Measurements from ENCODE around the gene RAMP2.

Gene RAMP2

DNA sequence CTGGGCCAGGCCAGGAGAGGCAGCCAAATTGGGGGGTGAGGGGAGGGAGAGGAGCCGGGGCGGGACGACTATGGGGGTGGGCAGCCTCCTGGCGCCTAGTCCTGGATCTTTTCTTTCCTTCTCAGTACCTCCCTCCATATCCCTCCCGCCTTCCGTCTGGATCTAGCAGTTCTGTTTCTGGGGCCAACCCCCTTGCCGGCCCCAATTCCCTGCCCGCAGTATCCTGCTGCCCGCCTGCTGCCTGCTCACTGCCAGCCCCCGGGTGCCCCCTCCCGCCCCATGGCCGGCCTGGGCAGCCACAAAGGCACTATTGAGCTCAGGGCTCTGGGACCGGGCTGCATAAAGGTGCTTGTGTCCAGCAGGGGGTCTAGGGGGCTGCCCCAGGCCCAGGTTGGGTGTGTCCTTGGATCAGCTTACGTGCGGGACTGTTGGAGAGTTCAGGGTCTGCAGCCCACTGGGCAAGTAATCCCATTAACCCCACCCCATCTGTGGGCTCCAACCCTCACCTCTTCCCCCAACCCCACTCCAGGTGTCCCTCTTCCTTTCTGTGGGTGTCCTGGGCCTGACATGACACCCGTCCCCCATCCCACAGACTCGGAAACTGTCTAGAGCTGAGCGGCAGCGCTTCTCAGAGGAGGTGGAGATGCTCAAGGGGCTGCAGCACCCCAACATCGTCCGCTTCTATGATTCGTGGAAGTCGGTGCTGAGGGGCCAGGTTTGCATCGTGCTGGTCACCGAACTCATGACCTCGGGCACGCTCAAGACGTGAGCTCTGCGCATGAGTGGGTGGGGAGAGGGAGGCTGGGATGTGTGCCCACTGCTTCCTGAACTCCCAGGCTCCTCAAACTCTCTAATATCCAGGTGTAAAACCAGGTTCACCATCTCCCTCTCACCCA, 21.4 kb downstream of the RAMP2 start:
- no peaks in the 10 kb centered on the region for H3K9me3 ChIP-seq (ENCODE audit: insufficient read depth, low read depth, low read length)
- peaks cover 20% of the 10 kb centered on the region for H3K36me3 ChIP-seq (ENCODE audit: insufficient read depth, low read length)
- H3K27ac ChIP-seq (ENCODE audit: low read depth, low read length), result no peak overlapping the region
- no peak overlapping the region for H3K4me3 ChIP-seq (ENCODE audit: low read length)
- no peak overlapping the region for H3K9ac ChIP-seq (ENCODE audit: low read depth, low read length)
- H3K4me1 ChIP-seq (ENCODE audit: insufficient read depth, low read length), result peaks cover 13% of the 10 kb centered on the region; the same call in 1 of the 2 replicates
- peaks cover 28% of the 10 kb centered on the region for H3K27me3 ChIP-seq (ENCODE audit: insufficient read depth, low read length)
- 77% methylated on average over 28 of the region's 29 CpGs for WGBS

DNA sequence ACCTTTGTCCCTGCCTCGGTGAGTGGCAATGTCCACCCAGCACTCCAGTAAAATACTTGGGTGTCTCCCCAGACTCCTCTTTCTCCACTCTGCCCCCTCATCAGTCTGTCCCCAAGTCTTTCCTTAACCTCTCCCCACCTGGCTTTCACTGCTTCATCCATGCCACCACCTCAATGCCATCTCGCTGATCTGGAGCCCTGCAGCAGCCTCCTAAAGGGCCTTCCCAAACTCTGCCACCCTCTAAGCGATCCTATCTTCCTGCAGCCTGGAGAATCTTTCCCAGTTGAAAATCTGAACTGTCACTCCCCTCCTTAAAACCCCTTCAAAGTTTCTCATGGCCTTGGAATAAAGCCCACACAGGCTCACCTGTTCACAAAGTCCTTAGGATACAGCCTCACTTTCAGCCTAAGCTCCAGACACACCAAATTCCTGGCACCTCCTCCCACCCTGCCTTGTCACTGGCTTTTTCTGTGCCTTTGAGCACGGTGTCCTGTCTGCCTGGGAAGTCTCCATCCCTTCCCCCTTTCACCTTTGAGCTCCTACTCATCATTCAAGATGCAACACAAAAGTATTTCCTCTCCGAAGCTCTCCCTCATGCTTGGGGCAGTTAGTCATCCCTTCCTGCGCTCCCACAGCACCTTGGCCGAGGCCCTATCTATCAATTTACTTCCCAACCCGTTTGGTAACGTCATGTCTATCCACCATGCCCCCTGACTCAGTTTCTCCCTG, 22.2 kb downstream of the RAMP2 start:
- H3K4me1 ChIP-seq (ENCODE audit: insufficient read depth, low read length), result peaks cover 13% of the 10 kb centered on the region; the same call in 1 of the 2 replicates
- no peak overlapping the region for H3K9ac ChIP-seq (ENCODE audit: low read depth, low read length)
- WGBS, result 48% methylated on average over 9 of the region's 9 CpGs
- H3K9me3 ChIP-seq (ENCODE audit: insufficient read depth, low read depth, low read length), result no peaks in the 10 kb centered on the region
- H3K36me3 ChIP-seq (ENCODE audit: insufficient read depth, low read length), result peaks cover 14% of the 10 kb centered on the region
- no peak overlapping the region for H3K4me3 ChIP-seq (ENCODE audit: low read length)
- H3K27ac ChIP-seq (ENCODE audit: low read depth, low read length), result no peak overlapping the region
- H3K27me3 ChIP-seq (ENCODE audit: insufficient read depth, low read length), result peaks cover 30% of the 10 kb centered on the region

DNA sequence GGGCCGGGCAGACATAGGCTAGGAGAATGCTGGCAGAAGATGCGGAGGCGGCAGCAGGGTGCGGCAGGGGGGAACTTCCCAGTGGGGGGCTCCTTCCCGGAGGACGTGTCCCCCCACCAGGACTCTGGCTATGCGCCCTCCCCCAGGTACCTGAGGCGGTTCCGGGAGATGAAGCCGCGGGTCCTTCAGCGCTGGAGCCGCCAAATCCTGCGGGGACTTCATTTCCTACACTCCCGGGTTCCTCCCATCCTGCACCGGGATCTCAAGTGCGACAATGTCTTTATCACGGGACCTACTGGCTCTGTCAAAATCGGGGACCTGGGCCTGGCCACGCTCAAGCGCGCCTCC, 22.7 kb downstream of the RAMP2 start:
- Histone ChIP-seq H3K27me3 (ENCODE audit: insufficient read depth, low read length) (peaks cover 30% of the 10 kb centered on the region), H3K36me3 (ENCODE audit: insufficient read depth, low read length) (peaks cover 9% of the 10 kb centered on the region)

DNA sequence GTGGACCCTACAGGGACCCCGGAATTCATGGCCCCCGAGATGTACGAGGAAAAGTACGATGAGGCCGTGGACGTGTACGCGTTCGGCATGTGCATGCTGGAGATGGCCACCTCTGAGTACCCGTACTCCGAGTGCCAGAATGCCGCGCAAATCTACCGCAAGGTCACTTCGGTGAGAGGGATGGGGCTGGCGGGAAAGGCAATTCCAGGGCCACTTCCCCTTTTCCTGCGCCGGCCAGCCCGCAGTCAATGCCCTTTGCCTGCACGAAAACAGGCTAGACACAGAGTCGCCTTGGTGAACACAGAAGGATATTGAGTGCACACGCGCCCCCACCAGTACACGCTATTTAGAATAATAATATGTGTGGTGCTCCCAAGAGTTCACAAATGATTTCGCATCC, 23.4 kb downstream of the RAMP2 start:
- H3K9me3 ChIP-seq (ENCODE audit: insufficient read depth, low read depth, low read length), result no peaks in the 10 kb centered on the region
- H3K4me1 ChIP-seq (ENCODE audit: insufficient read depth, low read length), result peaks cover 13% of the 10 kb centered on the region; the same call in 1 of the 2 replicates
- peaks cover 2% of the 10 kb centered on the region for H3K36me3 ChIP-seq (ENCODE audit: insufficient read depth, low read length)
- 95% methylated on average over 23 of the region's 25 CpGs for WGBS
- H3K4me3 ChIP-seq (ENCODE audit: low read length), result no peak overlapping the region
- peaks cover 30% of the 10 kb centered on the region for H3K27me3 ChIP-seq (ENCODE audit: insufficient read depth, low read length)
- H3K27ac ChIP-seq (ENCODE audit: low read depth, low read length), result no peak overlapping the region
- H3K9ac ChIP-seq (ENCODE audit: low read depth, low read length), result no peak overlapping the region

More for the DNA sequence above, 22.7 kb downstream of the RAMP2 start:
- Histone ChIP-seq H3K27ac (ENCODE audit: low read depth, low read length) (no peak overlapping the region), H3K9ac (ENCODE audit: low read depth, low read length) (no peak overlapping the region), H3K9me3 (ENCODE audit: insufficient read depth, low read depth, low read length) (no peaks in the 10 kb centered on the region), H3K4me1 (ENCODE audit: insufficient read depth, low read length) (peaks cover 13% of the 10 kb centered on the region; the same call in 1 of the 2 replicates), H3K4me3 (ENCODE audit: low read length) (no peak overlapping the region)
- 78% methylated on average over 22 of the region's 22 CpGs for WGBS

DNA sequence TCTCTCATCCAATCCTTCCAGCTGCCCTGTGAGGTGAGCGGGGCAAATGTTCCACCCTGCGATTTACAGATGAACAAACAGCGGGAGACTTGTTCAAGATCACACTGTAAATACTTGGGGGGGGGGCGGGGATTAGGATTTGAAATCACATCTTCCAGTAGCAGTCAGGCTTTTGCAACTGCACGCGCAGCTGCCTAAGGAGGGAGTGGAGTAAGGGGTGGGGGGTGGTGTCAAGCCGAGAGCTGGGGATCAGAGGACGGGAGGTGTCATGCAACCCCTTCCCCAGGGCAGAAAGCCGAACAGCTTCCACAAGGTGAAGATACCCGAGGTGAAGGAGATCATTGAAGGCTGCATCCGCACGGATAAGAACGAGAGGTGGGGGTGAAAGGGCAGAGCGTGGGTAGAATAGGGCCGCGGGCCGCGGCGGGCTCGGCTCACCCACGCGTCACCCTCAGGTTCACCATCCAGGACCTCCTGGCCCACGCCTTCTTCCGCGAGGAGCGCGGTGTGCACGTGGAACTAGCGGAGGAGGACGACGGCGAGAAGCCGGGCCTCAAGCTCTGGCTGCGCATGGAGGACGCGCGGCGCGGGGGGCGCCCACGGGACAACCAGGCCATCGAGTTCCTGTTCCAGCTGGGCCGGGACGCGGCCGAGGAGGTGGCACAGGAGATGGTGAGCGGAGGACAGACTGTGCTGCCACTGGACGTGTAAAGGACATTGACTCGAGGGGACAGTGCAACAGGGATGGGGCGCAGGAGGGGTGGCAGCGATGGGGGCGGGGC, 24.0 kb downstream of the RAMP2 start:
- Histone ChIP-seq H3K4me3 (ENCODE audit: low read length) (no peak overlapping the region), H3K9ac (ENCODE audit: low read depth, low read length) (no peak overlapping the region), H3K36me3 (ENCODE audit: insufficient read depth, low read length) (no peaks in the 10 kb centered on the region), H3K9me3 (ENCODE audit: insufficient read depth, low read depth, low read length) (no peaks in the 10 kb centered on the region), H3K27ac (ENCODE audit: low read depth, low read length) (no peak overlapping the region), H3K4me1 (ENCODE audit: insufficient read depth, low read length) (peaks cover 13% of the 10 kb centered on the region; the same call in 1 of the 2 replicates), H3K27me3 (ENCODE audit: insufficient read depth, low read length) (peaks cover 30% of the 10 kb centered on the region)
- 94% methylated on average over 52 of the region's 52 CpGs for WGBS

DNA sequence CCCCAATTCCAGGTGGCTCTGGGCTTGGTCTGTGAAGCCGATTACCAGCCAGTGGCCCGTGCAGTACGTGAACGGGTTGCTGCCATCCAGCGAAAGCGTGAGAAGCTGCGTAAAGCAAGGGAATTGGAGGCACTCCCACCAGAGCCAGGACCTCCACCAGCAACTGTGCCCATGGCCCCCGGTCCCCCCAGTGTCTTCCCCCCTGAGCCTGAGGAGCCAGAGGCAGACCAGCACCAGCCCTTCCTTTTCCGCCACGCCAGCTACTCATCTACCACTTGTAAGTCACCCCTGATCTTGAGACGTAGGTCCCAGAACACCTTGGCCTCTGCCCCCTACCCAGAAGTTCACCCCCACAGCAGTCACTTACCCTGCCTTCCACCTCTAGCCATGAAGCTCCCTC, 26.2 kb downstream of the RAMP2 start:
- WGBS, result 95% methylated on average over 11 of the region's 11 CpGs
- Histone ChIP-seq H3K9me3 (ENCODE audit: insufficient read depth, low read depth, low read length) (no peaks in the 10 kb centered on the region), H3K4me1 (ENCODE audit: insufficient read depth, low read length) (peaks cover 13% of the 10 kb centered on the region; the same call in 1 of the 2 replicates), H3K4me3 (ENCODE audit: low read length) (no peak overlapping the region), H3K27ac (ENCODE audit: low read depth, low read length) (no peak overlapping the region), H3K27me3 (ENCODE audit: insufficient read depth, low read length) (peaks cover 12% of the 10 kb centered on the region), H3K36me3 (ENCODE audit: insufficient read depth, low read length) (no peaks in the 10 kb centered on the region), H3K9ac (ENCODE audit: low read depth, low read length) (no peak overlapping the region)

DNA sequence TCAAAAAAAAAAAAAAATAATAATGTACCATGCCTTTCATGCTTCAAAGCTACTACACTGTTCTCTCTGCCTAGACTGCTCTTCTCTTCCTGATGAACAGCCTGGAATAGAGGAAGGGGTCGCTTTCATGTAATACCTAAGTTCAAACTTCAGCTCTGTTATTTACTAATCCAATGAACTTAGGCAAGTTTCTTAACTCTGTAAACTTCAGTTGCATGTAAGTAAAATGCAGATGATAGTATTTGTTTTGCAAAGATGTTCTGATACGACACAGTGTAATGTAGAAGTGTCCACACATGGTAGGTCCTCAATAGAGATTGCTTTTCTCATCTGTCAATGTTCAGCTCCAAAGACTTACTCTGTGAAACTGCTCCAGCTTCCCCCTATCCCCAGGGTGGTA, 30.9 kb downstream of the RAMP2 start:
- no peak overlapping the region for H3K27ac ChIP-seq (ENCODE audit: low read depth, low read length)
- no peaks in the 10 kb centered on the region for H3K4me1 ChIP-seq (ENCODE audit: insufficient read depth, low read length)
- peaks cover 13% of the 10 kb centered on the region; the same call in 1 of the 2 replicates for H3K36me3 ChIP-seq (ENCODE audit: insufficient read depth, low read length)
- no peaks in the 10 kb centered on the region for H3K9me3 ChIP-seq (ENCODE audit: insufficient read depth, low read depth, low read length)
- 83% methylated on average over 2 of the region's 2 CpGs for WGBS
- H3K9ac ChIP-seq (ENCODE audit: low read depth, low read length), result no peak overlapping the region
- H3K4me3 ChIP-seq (ENCODE audit: low read length), result no peak overlapping the region
- H3K27me3 ChIP-seq (ENCODE audit: insufficient read depth, low read length), result 0 out of 2 replicates have a peak, but pooled peaks cover 2% of the 10 kb centered on the region

DNA sequence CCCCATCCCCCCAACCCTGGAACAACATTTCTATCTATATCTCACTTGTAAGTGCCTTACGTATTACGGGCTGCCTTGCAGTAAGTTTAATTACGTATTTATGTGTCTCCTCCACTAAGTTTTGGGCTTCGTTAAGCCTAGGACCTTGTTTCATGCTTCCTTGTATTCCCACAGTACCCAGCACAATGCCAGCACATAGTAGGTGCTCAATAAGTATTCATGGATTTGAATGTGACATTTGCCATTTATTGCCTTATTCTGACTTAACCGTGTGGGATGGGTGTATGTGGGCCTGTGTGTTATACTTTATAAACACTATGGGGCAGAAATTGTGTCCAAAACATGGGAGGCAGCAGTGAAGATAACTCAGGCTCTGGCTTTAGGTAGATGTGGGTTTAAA, 31.5 kb downstream of the RAMP2 start:
- H3K9ac ChIP-seq (ENCODE audit: low read depth, low read length), result no peak overlapping the region
- no peaks in the 10 kb centered on the region for H3K9me3 ChIP-seq (ENCODE audit: insufficient read depth, low read depth, low read length)
- H3K4me3 ChIP-seq (ENCODE audit: low read length), result no peak overlapping the region
- 0 out of 2 replicates have a peak, but pooled peaks cover 2% of the 10 kb centered on the region for H3K27me3 ChIP-seq (ENCODE audit: insufficient read depth, low read length)
- H3K27ac ChIP-seq (ENCODE audit: low read depth, low read length), result no peak overlapping the region
- H3K4me1 ChIP-seq (ENCODE audit: insufficient read depth, low read length), result no peaks in the 10 kb centered on the region
- WGBS, result 89% methylated on average over 5 of the region's 5 CpGs
- H3K36me3 ChIP-seq (ENCODE audit: insufficient read depth, low read length), result peaks cover 15% of the 10 kb centered on the region; the same call in 1 of the 2 replicates

DNA sequence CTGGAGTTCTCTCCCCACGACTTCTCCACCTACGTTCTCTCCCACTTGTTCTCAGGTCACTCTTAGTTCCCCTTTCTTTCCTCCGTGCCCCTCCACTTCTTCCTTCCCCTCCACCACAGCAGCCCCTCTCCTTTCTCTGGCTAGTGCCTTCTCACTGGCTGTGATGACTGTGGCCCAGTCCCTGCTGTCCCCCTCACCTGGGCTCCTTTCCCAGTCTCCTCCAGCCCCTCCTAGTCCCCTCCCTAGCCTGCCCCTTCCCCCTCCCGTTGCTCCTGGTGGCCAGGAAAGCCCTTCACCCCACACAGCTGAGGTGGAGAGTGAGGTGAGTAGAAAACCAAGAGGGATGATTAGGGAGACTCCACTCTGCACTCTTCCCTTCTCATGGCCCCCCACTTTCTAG, 34.0 kb downstream of the RAMP2 start:
- Histone ChIP-seq H3K4me1 (ENCODE audit: insufficient read depth, low read length) (peaks cover 3% of the 10 kb centered on the region; the same call in 1 of the 2 replicates), H3K4me3 (ENCODE audit: low read length) (no peak overlapping the region), H3K27ac (ENCODE audit: low read depth, low read length) (no peak overlapping the region), H3K9me3 (ENCODE audit: insufficient read depth, low read depth, low read length) (no peaks in the 10 kb centered on the region), H3K27me3 (ENCODE audit: insufficient read depth, low read length) (peaks cover 10% of the 10 kb centered on the region), H3K36me3 (ENCODE audit: insufficient read depth, low read length) (peaks cover 15% of the 10 kb centered on the region; the same call in 1 of the 2 replicates), H3K9ac (ENCODE audit: low read depth, low read length) (no peak overlapping the region)
- 92% methylated on average over 3 of the region's 4 CpGs for WGBS

DNA sequence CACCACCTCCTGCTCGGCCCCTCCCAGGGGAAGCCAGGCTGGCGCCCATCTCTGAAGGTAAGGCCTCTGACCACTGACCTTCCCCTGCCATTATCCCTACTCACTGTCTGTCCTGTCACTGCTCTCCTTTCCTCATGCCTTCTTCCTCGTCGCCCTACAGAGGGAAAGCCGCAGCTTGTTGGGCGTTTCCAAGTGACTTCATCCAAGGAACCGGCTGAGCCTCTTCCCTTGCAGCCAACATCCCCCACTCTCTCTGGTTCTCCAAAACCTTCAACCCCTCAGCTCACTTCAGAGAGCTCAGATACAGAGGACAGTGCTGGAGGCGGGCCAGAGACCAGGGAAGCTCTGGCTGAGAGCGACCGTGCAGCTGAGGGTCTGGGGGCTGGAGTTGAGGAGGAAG, 34.4 kb downstream of the RAMP2 start:
- Histone ChIP-seq H3K9ac (ENCODE audit: low read depth, low read length) (no peak overlapping the region), H3K27ac (ENCODE audit: low read depth, low read length) (no peak overlapping the region), H3K36me3 (ENCODE audit: insufficient read depth, low read length) (peaks cover 15% of the 10 kb centered on the region; the same call in 1 of the 2 replicates), H3K4me1 (ENCODE audit: insufficient read depth, low read length) (peaks cover 3% of the 10 kb centered on the region; the same call in 1 of the 2 replicates), H3K4me3 (ENCODE audit: low read length) (no peak overlapping the region), H3K9me3 (ENCODE audit: insufficient read depth, low read depth, low read length) (no peaks in the 10 kb centered on the region), H3K27me3 (ENCODE audit: insufficient read depth, low read length) (peaks cover 14% of the 10 kb centered on the region)
- 90% methylated on average over 10 of the region's 10 CpGs for WGBS

Data from HUES64 (cell line).